Adrenal gland (tissue), 12 donors: ENCODE measurements around the gene KIF5A. TPM values are rescaled to one million over a fixed set of nuclear protein-coding genes. Genes with fewer than 3 reads are reported as not detected.
"Not testable (repeated sequence)": the region's sequence is repeated elsewhere in the genome, so short reads cannot be mapped to it uniquely, and the experiment has no call there.

Experiments used
- DNase-seq, 7 donors: peaks; one replicate each; pipeline ENCODE4 v3.0.0-alpha.2; 2019 to 2020
- H3K27ac ChIP-seq, 5 donors: fragments of 200-600 bp; sonication (generic) in 4 of 5; 1 replicate in 3 of 5; 2 replicates in 2 of 5; pipeline versions ENCODE4 v1.5.1 to v1.8.0; 2016 to 2020; ENCODE audit warnings: mild to moderate bottlenecking in 1 of 5
- H3K27me3 ChIP-seq: fragments of 200-600 bp; 2 replicates; pipeline ENCODE4 v1.8.0; 2021
- H3K36me3 ChIP-seq, 2 donors: fragments of 200-600 bp; replicated peaks in 1 of 2; 1 replicate in 1 of 2; 2 replicates in 1 of 2; pipeline versions ENCODE4 v1.5.1 to v1.8.0; 2018 to 2022
- H3K4me1 ChIP-seq, 2 donors: fragments of 200-600 bp; replicated peaks in 1 of 2; 1 replicate in 1 of 2; 2 replicates in 1 of 2; pipeline versions ENCODE4 v1.5.1 to v1.8.0; 2018 to 2021
- H3K4me3 ChIP-seq, 4 donors: fragments of 200-600 bp; sonication (generic) in 3 of 4; one replicate each; pipeline ENCODE4 v1.5.1; 2016 to 2018
- H3K9me3 ChIP-seq, 3 donors: fragments of 200-600 bp; sonication (generic) in 1 of 3; replicated peaks in 1 of 3; 1 replicate in 2 of 3; 2 replicates in 1 of 3; pipeline versions ENCODE4 v1.5.1 to v1.8.0; 2016 to 2021
- CTCF ChIP-seq, 6 experiments: fragments of 450-650 bp in 4 of 6; fragments of 200-600 bp in 2 of 6; sonication (generic) in 1 of 6; IDR thresholded peaks; 1 replicate in 5 of 6; 2 replicates in 1 of 6; pipeline versions ENCODE4 v1.5.1 to v1.8.0; 2016 to 2021; ENCODE audit warnings: antibody characterized with exemption in 6 of 6, mild to moderate bottlenecking in 2 of 6, moderate library complexity in 1 of 6
- POLR2A ChIP-seq, 2 donors: fragments of 450-650 bp; IDR thresholded peaks; one replicate each; pipeline ENCODE4 v1.6.1; 2017; ENCODE audit warnings: antibody characterized with exemption in 2 of 2, mild to moderate bottlenecking in 2 of 2, moderate library complexity in 1 of 2
- WGBS, 4 donors: extraction: QIAGEN DNeasy Blood & Tissue Kit in 2 of 4; methylation state at CpG; one replicate each; pipeline versions ENCODE4 v1.1.5 to v1.1.7; 2013 to 2017; 5-methylcytosine and 5-hydroxymethylcytosine counted together
- intact Hi-C, 2 donors: fragments of 100-400 bp; cut with DNase I; formaldehyde crosslinking; loops; one replicate each; pipeline versions ENCODE4 v1.14.1 to v1.15.0; 2022 to 2023
- polyA plus RNA-seq, 3 donors: library from polyadenylated mRNA; stranded (reverse); fragments of 200-250 nt in 2 of 3; fragments of 350-450 nt in 1 of 3; fragmentation: Illumina TruSeq in 1 of 3; extraction: RNeasy Lipid Tissue Mini Kit (QIAGEN cat#74804) in 1 of 3; gene quantifications; one replicate each; pipeline ENCODE4 v1.2.3, GENCODE V29; 2013 to 2014
- total RNA-seq, 9 donors: library from RNA; depleted of rRNA in 4 of 9; stranded (reverse); fragments of >200 nt in 4 of 9; fragments of 120-200 nt in 1 of 9; fragmentation: NEBNext Ultra II Directional in 1 of 9; extraction: Animal tissue kit (Norgen Biotek cat#: 25700) in 1 of 9; gene quantifications; one replicate each; pipeline versions ENCODE4 v1.1.0 to v1.2.4, GENCODE V29; 2013 to 2023
- donor health status: healthy with polysubstance abuse.
- donor health status: Bipolar disorder and iron deficiency.
- donor health status: DM: yes; HTN: yes; CAD: no.
- donor health status: DM: no; HTN: no; CAD: no.
- donor health status: DM: no; HTN: no; CAD: no.
- donor health status: DM: yes; HTN: yes; CAD: no.

Gene KIF5A
- total and polyA plus RNA-seq, 12 donors = 0.32 to 7.6 (median 2.1) TPM; not detected in 1

DNA sequence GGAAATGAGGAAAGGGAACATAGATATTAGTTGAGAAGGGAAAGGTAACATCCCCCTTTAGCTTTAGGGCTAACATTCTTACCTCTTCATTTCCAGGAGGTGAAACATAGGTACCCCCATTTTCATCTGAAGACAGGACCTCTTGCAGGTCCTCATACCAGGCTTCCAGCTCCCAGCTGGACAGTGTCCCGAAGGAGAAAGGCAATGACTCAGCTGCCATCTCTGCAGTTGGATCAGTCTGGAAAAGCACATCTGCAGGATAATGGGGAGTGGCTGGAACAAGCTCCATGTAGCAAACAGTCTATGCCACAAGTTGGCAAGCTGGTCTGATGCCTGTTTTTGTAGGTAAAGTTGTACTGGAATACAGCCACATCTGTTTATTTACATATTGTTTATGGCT is 32.7 kb upstream of the KIF5A start:
- TF ChIP-seq POLR2A (IDR thresholded peaks at IDR 0.05) (no peak), CTCF (IDR thresholded peaks at IDR 0.05) (no peak)
- no peak overlapping the region for H3K4me3 ChIP-seq
- H3K36me3 ChIP-seq = peaks cover 0 to 56% of the 10 kb centered on the region in 2 donors
- 13 to 38% (median 30%) methylated on average over 1 of the region's 1 CpG for WGBS, 4 donors
- peak in 6 of 7 donors; percentile 36 to 66 (median 56) for DNase-seq
- no peaks in the 10 kb centered on the region for H3K9me3 ChIP-seq
- H3K27ac ChIP-seq = peak overlapping the region in 3 of 5 donors; percentile 72 to 100 (median 99)
- no peaks in the 10 kb centered on the region for H3K27me3 ChIP-seq
- intact Hi-C loops = no loop called here
- peaks cover 31 to 41% of the 10 kb centered on the region in 2 donors for H3K4me1 ChIP-seq

GRCh38 chr12:57517718-57518117 is 32.1 kb upstream of the KIF5A start:
- H3K27me3 ChIP-seq, DNase-seq: not testable (repeated sequence)
- H3K4me3 ChIP-seq = peak overlapping the region in 1 of 4 donors; percentile 86

GRCh38 chr12:57518176-57518919 is 31.5 kb upstream of the KIF5A start:
- H3K27me3 ChIP-seq = no peaks in the 10 kb centered on the region
- no peak for TF ChIP-seq POLR2A (IDR thresholded peaks at IDR 0.05)
- TF ChIP-seq CTCF (IDR thresholded peaks at IDR 0.05) = no peak
- H3K27ac ChIP-seq = peak overlapping the region; percentile 69 to 100 (median 99)
- intact Hi-C loops = no loop called here
- H3K9me3 ChIP-seq = no peaks in the 10 kb centered on the region
- no peak for DNase-seq
- peaks cover 33 to 42% of the 10 kb centered on the region in 2 donors for H3K4me1 ChIP-seq
- peaks cover 0 to 44% of the 10 kb centered on the region in 2 donors for H3K36me3 ChIP-seq
- peak overlapping the region in 2 of 4 donors; percentile 86 to 94 for H3K4me3 ChIP-seq
- WGBS, 4 donors = 38 to 53% (median 48%) methylated on average over 8 of the region's 8 CpGs

More at GRCh38 chr12:57517718-57518117, 32.1 kb upstream of the KIF5A start:
- peaks cover 32 to 41% of the 10 kb centered on the region in 2 donors for H3K4me1 ChIP-seq
- 78 to 83% (median 80%) methylated on average over 10 of the region's 10 CpGs for WGBS, 4 donors
- peaks cover 0 to 50% of the 10 kb centered on the region in 2 donors for H3K36me3 ChIP-seq
- intact Hi-C loops, H3K9me3 ChIP-seq: not testable (repeated sequence)
- peak overlapping the region in 4 of 5 donors; percentile 96 to 100 (median 100) for H3K27ac ChIP-seq

- WGBS, 4 donors = 16 to 34% (median 25%) methylated on average over 5 to 7 of the region's 7 CpGs
- Histone ChIP-seq H3K27me3 (no peaks in the 10 kb centered on the region), H3K4me1 (peaks cover 41 to 50% of the 10 kb centered on the region in 2 donors), H3K27ac (peak overlapping the region; percentile 92 to 100 (median 99)), H3K36me3 (peaks cover 0 to 39% of the 10 kb centered on the region in 2 donors), H3K4me3 (peak overlapping the region; percentile 15 to 94 (median 81)), H3K9me3 (no peaks in the 10 kb centered on the region)
- DNase-seq = peak; percentile 36 to 81 (median 65)
- intact Hi-C loops = no loop called here
- TF ChIP-seq POLR2A (IDR thresholded peaks at IDR 0.05) (no peak), CTCF (IDR thresholded peaks at IDR 0.05) (no peak)
Measured at GRCh38 chr12:57518920-57519795, 30.7 kb upstream of the KIF5A start.
